SIG-M5 treated with dmso at 0.1 percent for 504 hours (cell line): ENCODE measurements around the gene CPED1.
"Not testable (repeated sequence)": the region's sequence is repeated elsewhere in the genome, so short reads cannot be mapped to it uniquely, and the experiment has no call there.

Experiments used
- DNase-seq: peaks from one replicate; lab custom pipeline; 2025; ENCODE audit not compliant: unreplicated experiment; lab: John Stamatoyannopoulos, UW

The CPED1 gene

GRCh38 chr7:121016966-121017365, 28.5 kb downstream of the CPED1 start:
- no peak for DNase-seq

DNA sequence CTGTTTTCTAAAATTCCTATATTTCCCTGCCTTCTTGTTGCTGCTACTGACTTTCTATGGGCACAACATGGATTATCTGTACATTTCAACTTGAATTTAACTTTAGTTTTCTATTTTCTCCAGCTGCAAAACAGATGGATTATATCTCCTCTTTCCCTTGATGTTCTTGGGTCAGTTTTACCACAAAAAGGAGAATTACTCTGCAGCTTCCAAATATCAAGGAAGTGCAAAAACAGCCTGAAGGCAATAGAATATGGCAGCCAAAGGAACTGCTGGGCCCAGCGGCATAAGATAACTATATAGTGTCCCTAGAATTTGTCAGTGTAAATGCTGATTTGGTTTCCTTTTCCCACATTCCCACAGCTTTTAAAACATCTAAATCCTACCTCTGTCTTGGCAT, 29.1 kb downstream of the CPED1 start:
- no peak for DNase-seq

- DNase-seq = peak; percentile 45
Observed at GRCh38 chr7:121019018-121019417, 30.5 kb downstream of the CPED1 start.

DNA sequence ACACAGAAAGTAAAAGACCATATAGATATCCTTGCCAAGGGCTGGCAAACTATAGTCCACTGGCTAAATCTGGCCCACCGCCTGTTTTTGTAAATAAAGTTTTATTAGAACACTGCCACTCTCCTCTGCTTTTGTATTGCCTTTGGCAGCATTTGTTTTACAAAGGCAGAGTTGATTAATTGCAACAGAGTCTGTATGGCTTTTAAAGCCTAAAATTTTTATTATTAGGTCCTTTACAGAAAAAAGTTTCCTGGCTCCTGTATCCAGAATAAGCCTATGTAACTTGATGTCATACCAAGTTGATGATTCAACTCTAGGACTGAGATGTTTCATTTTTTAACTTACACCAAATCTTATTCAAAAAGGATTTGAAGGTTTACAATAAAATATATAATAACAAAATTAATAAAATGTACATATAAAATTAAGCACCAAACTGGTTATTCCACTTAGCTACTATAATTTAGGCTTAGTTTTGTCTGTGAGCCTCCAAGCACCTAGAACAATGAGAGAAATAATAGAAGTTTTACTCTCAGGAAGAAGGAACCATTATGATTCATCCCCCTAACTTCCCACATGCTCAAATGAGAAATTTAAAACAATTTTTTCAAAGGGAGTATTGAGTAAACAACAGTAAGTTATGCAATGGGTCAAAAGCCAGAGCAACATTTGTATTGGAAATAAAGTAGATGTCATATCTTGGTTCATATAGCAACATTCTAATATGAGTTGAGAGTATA, 31.9 kb downstream of the CPED1 start:
- peak; percentile 69 for DNase-seq

DNA sequence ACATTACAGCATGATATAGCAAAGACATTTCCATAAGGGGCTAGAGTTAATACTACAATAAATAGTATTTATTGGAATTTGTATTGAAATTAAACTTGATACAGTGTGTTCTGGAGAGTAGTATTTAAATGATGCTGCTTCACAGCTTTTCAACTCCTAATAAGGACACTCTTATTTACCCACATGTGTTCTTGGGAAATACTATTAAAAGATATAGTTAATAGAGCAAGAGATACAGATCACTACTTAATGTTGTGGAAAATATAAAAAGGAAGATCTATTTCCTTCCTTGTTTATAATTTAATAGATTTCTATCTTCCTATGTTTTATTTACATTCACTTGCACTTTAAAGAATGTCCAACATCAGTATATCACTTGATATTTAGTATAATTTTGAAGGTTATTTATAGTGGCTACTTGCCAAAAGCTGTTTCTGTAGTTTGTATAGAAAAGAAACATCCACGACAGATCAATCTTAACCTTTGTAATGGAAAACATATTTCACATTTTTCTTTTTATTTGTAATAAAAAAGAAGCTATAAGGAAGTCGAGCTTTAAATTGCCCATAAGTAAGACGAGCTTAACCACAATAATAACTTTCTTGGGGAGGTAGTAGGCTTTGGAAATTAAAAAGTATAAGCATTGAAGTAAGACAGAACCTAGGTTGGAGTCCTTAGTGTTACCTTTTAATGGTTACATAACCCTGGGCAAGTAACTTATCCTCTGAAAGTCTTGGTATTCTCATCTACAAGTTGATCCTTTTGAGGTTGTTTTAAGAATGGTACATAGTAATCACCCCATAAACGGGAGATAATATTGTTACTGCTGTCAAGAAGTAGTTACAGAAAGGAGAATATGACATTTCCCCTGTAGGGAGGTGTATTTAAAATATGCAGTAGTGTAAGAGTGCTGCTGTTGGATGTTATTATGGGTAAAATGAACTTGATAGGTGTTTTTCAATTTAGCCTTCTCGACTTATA, 32.8 kb downstream of the CPED1 start:
- no peak for DNase-seq

DNA sequence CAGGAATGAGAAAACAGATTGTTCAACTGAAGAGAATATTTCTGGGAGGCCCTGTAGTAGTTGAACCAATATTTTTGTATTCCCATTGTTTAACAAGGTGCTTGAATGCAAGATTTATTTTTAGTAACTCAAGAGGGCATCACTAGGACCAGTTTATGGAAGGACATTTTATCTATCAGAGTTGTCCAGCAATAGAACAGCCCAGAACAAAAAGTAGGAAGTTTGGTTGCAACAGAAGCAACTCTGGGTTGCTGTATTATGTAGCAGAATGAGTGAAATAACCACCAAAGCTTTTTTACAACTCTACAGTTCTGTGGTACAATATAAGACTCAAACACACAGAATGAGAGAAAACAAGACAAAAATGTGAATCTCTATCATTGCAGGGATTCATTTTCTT, 34.7 kb downstream of the CPED1 start:
- peak; percentile 4 for DNase-seq

GRCh38 chr7:121023683-121024511, 35.4 kb downstream of the CPED1 start:
- DNase-seq = no peak

DNA sequence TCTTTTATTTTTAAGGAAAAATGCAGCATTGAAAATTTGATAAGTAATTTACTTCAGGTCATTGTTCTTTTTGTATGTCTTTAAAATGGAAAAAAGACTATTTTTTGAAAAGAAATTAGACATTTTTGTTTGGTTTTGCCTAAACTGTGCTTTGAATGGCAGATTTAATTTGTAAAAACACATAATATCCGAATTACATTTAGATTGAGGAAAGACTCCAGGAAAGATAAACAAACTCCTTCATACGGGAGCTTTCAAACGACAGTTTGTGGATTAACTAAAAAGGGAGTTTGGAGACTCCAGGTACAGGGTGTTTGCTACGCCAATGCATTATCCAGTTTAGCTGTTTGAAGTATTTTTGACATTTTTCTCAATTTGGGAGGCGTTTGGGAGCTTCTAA, 36.1 kb downstream of the CPED1 start:
- no peak for DNase-seq

DNA sequence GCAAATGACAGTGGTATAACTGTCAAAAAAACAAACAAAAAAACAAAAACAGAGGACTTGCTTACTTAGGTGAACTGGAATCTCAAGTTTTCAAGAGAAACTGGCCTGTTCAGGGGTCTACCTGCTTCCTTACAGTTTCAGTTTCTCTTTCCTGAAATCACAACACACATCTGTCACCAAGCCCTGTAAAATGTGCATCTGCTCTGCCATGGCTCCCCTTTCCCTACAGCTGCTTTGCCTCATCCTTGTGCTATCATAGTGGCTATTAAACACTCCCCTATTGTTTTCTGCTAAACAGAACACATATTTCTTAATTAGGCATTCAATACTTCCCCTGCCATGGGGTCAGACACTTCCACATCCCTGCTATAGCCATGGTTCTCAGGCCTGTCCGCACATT, 37.6 kb downstream of the CPED1 start:
- no peak for DNase-seq

- no peak for DNase-seq
Observed at GRCh38 chr7:121026577-121027111, 38.1 kb downstream of the CPED1 start.

GRCh38 chr7:121027761-121028669, 39.5 kb downstream of the CPED1 start:
- no peak for DNase-seq

- no peak for DNase-seq
Observed at GRCh38 chr7:121029302-121029701, 40.8 kb downstream of the CPED1 start.

DNA sequence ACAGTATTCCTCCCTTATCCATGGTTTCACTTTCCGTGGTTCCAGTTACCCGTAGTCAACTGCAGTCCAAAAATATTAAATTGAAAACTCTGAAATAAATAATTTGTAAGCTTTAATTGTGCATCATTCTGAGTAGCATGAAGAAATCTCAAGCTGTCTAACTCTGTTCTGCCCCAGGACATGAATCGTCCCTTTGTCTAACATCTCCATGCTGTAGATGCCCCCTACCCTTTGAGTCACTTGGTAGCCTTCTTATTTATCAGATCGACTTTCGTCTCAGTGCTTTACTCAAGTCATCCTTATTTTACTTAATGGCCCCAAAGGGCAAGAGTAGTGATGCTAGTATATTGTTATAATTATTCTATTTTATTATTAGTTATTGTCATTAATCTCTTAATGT, 41.8 kb downstream of the CPED1 start:
- no peak for DNase-seq

GRCh38 chr7:121032645-121033460, 44.3 kb downstream of the CPED1 start:
- no peak for DNase-seq

DNA sequence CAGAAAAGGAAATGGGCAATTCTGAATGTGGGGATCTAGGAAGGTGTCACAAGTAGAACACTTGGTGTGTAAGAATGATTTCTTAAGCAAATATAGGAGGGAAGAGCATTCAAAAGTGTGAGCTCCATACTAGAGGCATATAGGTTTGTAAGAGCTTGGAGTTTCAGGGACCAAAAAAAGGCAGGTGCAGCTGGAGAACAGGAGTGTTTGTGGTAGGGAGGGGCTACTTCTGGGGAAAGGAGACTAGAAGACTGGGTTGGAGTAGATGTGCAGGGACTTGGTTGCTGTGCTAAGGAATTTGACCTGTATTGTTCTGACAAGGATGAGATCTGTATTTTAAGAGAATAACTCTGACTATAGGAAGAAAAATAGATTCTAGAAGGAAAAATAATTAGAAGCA, 46.4 kb downstream of the CPED1 start:
- no peak for DNase-seq

DNA sequence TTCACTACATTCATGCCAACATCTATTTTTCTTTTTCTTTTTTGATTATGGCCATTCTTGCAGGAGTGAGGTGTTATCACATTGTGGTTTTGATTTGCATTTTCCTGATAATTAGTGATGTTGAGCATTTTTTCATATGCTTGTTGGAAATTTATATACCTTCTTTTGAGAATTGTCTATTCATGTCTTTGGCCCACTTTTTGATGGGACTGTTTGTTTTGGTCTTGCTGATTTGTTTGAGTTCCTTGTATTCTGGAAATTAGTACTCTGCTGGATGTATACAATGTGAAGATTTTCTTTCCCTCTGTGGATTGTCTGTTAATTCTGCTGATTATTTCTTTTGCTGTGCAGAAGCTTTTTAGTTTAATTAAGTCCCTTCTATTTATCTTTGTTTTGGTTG, 48.3 kb downstream of the CPED1 start:
- not testable (repeated sequence) for DNase-seq

DNA sequence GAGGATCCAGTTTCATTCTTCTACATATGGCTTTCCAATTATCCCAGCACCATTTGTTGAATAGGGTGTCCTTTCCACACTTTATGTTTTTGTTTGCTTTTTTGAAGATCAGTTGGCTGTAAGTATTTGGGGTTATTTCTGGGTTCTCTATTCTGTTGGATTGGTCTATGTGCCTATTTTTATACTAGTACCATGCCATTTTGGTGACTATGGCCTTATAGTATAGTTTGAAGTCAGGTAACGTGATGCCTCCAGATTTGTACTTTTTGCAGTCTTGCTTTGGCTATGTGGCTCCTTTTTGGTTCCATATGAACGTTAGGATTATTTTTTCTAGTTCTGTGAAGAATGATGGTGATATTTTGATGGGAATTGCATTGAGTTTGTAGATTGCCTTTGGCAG, 48.8 kb downstream of the CPED1 start:
- DNase-seq = not testable (repeated sequence)

- DNase-seq = no peak
Observed at GRCh38 chr7:121037957-121038716, 49.6 kb downstream of the CPED1 start.
